GM23248 (cell line): ENCODE results near the gene NDC1.

Experiments
- EZH2 ChIP-seq: fragments of 200-600 bp; sonication (generic); IDR thresholded peaks from 2 replicates; pipeline ENCODE4 v1.6.1; 2018; ENCODE audit warnings: antibody characterized with exemption, mild to moderate bottlenecking; ENCODE audit not compliant: insufficient read depth, poor library complexity, severe bottlenecking
- EZH2phosphoT487 ChIP-seq: fragments of 200-600 bp; sonication (generic); IDR thresholded peaks from 2 replicates; pipeline ENCODE4 v1.6.1; 2018; ENCODE audit warnings: antibody characterized with exemption, moderate library complexity, mild to moderate bottlenecking, low read depth; ENCODE audit not compliant: insufficient read depth

GRCh38 chr1:53728196-53728595 is 109.9 kb downstream of the NDC1 start:
- TF ChIP-seq EZH2 (no peak), EZH2phosphoT487 (no peak)
